HG03460 (cell line): ENCODE results near the gene CRTC1.
"Not testable (repeated sequence)": the region's sequence is repeated elsewhere in the genome, so short reads cannot be mapped to it uniquely, and the experiment has no call there.

Experiments used
- ATAC-seq: cut with Tn5 transposase; IDR thresholded peaks from one replicate; pipeline ENCODE4 v1.9.1; 2021; ENCODE audit not compliant: unreplicated experiment

The CRTC1 gene

DNA sequence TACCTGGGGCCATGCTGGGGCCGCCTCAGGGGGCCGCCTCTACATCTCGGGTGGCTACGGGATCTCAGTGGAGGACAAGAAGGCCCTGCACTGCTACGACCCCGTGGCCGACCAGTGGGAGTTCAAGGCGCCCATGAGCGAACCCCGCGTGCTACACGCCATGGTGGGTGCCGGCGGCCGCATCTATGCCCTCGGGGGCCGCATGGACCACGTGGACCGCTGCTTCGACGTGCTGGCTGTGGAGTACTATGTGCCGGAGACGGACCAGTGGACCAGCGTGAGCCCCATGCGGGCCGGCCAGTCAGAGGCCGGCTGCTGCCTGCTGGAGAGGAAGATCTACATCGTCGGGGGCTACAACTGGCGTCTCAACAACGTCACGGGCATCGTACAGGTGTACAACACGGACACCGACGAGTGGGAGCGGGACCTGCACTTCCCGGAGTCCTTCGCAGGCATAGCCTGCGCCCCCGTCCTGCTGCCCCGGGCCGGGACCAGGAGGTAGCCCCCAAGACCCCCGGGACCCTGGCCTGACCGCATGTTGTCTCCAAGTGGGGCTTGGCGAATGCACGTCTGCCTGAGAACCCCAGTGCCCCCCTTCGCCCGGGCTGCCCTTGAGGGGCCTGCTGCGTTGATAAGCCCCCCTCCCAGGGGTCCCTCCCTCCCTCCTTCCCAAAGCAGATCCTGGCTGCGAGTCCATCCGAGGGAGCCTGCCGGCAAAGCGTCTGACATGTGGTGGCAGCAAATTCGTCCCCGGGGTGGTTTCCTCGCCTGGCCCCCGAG lies 14.5 kb upstream of the CRTC1 start:
- no peak for ATAC-seq

- no peak for ATAC-seq
Observed at GRCh38 chr19:18669524-18669817, 14.0 kb upstream of the CRTC1 start.

DNA sequence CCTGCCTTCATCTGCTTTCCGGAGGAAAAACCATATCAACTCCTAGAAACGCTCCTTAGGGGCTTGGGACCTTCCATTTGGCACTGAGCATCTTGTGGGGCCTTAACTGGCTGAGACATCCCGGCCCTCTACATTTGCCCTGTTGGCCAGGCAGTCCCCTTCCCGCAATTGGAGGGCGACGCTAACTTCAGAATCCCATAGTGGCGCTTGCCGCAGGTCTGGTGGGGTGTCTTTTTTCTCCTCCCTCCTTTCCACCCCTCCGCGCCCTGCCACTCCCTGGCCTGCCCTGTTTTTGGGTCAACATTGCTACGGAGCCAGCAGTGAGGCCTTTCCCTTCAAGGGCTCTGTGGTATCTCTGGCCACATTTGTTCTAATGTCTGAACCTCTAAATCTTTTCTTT lies 13.6 kb upstream of the CRTC1 start:
- no peak for ATAC-seq

DNA sequence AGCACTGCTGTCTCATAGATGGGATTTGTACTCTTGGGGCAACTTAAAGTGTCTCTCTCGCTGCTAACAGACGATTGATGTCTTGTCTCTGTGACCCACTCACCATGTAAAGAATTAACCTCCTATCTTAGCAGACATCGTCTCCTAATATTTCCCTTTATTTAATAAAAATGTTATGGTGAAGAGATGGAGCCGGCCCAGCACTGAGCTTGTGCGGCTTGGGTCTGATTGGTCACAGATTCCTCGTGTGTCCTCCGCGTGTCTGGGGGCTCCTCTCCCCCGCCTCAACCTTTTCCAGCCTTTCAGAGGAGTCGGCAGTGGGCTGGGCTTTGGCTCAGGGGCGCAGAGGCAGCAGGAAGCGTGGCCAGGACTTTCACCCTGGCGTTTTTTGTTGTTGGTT lies 13.2 kb upstream of the CRTC1 start:
- ATAC-seq: no peak

DNA sequence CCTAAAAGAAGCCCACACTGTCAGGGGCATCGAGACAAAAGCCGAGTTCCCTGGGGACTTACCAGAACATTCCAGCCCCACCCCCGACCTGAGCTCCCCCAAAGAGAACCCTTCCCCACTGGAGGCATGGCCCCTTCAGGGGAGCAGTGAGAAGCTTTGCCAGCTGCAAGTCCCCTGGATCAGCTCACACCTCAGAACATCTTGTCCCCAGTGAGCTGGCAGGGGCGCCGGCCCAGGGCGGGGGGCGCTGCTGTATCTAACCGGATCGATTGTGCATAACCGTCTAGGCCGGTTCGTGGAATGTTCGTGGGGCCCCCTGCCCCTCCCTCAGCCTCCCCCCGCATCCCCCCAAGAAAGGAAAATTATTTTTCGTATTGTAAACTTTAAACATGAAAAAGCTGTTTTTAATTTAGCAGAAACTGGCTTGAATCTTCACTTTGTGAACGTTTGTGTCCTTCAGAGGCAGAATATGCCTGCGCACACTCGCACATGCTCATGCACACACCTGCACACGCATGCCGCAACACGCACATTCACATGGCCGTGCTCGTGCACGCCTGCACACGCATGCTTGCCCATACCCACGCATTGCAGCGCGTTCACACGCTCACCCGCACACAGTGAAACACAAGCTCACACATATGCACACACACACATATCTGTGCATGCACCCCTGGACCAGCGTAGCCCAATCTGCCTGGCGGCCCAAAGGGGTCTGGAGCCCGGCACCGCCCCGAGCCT lies 12.0 kb upstream of the CRTC1 start:
- ATAC-seq: no peak

- ATAC-seq: no peak
Observed at GRCh38 chr19:18672044-18672451, 11.4 kb upstream of the CRTC1 start.

DNA sequence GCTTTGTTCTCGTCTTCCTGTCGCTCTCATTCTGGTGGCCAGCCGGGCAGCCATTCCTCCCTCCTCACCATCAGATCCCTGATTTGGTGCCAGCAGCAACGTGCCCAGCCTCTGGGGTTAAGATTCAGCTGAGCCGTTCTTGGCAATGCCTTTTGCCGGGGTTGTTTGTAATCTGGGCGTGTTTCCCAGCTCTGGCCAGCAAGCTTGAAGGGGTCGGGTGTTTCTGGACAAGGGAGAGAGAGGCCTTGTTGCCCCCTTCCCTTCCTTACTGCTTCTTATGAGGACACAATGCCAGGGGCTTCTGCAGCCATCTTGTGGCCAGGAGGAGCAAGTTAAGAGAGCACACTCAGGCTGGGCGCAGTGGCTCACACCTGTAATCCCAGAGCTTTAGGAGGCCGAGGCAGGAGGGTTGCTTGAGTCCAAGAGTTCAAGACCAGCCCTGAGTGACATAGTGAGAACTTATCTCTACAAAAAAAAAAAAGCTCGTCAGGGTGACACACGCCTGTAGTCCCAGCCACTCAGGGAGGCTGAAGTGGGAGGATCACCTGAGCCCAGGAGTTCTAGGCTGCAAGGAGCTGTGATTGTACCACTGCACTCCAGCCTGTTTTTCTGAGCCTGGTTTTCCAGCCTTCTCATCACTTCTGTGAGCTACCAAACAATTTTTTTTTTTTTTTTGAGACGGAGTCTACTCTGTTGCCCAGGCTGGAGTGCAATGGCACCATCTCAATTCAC lies 10.7 kb upstream of the CRTC1 start:
- no peak for ATAC-seq

- no peak for ATAC-seq
Observed at GRCh38 chr19:18674616-18675015, 8.9 kb upstream of the CRTC1 start.

GRCh38 chr19:18675779-18676178 lies 7.7 kb upstream of the CRTC1 start:
- no peak for ATAC-seq

DNA sequence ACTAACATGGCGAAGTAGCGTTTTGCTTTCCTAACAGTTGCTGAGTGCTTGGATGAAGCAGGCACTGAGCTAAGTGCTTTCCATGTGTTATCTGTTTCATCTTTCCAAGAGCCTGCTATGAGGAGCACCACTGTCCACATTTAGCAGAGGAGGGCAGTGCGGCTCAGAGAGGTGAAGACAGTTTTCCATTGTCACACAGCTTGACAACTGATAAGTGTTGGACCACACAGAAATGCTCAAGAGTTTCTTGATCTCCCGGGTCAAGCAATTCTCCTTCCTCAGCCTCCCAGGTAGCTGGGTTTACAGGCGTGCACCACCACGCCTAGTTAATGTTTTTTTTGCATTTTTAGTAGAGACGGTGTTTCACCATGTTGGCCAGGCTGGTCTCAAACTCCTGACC lies 6.8 kb upstream of the CRTC1 start:
- no peak for ATAC-seq

DNA sequence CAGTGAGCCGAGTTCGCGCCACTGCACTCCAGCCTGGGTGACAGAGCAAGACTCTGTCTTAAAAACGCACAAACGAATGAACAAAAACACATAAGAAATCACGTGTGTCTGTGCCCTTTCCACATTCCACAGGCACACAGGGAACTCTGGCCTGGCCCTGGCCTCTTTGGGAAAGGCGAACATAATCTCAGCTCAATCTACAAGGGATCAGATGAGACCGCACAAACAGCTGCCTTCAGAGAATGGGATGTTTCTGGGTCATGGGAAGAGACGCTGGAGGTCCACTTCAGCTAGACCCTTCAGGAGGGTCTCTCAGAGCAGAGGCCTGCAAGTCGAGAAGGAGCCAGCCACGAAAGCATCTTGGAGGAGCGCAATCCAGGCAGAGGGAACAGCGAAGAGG lies 6.3 kb upstream of the CRTC1 start:
- ATAC-seq: no peak

DNA sequence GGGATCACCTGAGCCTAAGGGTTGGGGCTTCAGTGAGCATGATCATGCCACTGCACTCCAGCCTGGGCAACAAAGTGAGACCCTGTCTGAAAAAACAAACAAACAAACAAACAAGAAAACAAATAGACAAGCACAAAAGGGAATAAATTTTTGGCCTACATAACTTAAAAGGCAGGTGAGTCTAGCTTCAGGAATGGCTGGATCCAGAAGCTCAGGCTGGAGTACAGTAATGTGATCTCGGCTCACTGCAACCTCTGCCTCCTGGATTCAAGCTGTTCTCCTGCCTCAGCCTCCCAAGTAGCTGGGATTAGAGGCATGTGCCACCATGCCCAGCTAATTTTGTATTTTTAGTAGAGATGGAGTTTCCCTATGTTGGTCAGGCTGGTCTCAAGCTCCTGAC lies 3.3 kb upstream of the CRTC1 start:
- not testable (repeated sequence) for ATAC-seq

DNA sequence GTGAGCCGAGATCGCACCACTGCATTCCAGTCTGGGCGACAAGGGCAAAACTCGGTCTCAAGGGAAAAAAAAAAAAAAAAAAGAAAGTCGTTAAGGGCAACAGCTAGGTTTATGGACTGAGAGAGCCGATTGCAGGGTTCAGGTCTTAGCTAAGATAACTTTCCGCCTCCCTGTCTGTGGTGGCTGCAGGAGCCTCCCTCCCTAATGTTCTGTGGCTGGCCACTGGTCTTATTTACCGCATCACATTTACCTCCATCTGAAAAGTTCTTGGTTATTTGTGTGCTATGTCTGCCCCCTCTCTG lies 722 bp upstream of the CRTC1 start:
- ATAC-seq: no peak

GRCh38 chr19:18683958-18684641 lies 620 bp downstream of the CRTC1 start:
- ATAC-seq: peak; percentile 15

DNA sequence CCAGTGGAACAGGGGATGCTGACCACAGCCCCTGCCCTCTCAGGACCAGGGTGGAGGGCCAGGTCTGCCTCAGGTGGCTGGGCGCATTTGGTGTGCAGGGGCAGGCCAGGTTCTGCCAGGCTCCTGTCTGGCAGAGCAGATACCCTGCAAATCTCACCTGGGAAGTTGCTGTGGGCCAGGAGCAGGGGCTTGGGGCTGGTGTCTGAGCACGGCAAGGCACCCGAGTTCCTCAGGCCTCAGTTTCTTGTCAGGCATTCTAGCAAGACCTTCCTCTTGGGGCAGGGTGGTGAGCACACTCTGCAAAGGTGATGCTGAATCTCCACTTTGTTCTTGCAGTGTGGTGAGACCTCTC lies 1.1 kb downstream of the CRTC1 start:
- ATAC-seq: no peak

DNA sequence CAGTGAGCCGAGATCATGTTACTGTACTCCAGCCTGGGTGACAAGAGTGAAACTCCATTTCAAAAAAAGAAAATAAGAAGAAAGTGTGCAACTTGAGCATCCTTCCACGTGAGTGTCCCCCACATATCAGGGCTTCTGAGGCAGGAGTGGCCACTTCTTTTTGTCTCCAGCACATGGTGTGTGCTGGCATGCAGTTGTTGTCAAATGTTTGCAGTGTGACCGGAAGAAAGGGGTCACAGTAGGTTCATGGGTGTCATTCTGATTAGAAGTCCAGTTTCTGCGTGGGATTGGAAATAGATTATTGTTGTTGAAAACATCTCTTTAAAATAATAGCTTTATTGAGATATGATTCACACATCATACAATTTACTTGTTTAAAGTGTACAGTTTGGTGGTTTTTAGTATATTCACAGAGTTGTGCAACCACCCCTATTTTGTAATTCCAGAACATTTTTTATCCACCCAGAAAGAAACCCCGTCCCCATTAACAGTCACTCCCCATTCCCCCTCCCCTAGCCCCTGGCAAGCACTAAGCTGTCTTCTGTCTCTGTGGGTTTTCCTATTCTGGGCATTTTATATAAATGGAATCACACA lies 2.2 kb downstream of the CRTC1 start:
- no peak for ATAC-seq

- ATAC-seq: no peak
Observed at GRCh38 chr19:18687740-18688465, 4.4 kb downstream of the CRTC1 start.

- ATAC-seq: no peak
Observed at GRCh38 chr19:18696023-18696422, 12.5 kb downstream of the CRTC1 start.

- no peak for ATAC-seq
Observed at GRCh38 chr19:18697680-18698079, 14.2 kb downstream of the CRTC1 start.

GRCh38 chr19:18698321-18699167 lies 15.1 kb downstream of the CRTC1 start:
- ATAC-seq: no peak
